ENCODE data around the gene VPS13C.

- no peak for TF ChIP-seq CTCF (IDR thresholded peaks at IDR 0.05)
- no peak for TF ChIP-seq POLR2A (IDR thresholded peaks at IDR 0.05)
Measured at GRCh38 chr15:62068810-62069167, 8.5 kb upstream of the VPS13C start.
